Activated T-helper 1 cell treated with anti-CD3 and anti-CD28 coated beads, Interleukin-12 subunit alpha, Interleukin-12 subunit beta, Interleukin-2, Interleukin-4 antibody, amounts not matched to agents 30 ng/mL and 10 ng/mL and 1 ng/mL, durations not matched to agents 14 hours and 24 hours and 36 hours (primary cell): ENCODE measurements around the gene ERC1. TPM values are rescaled to one million over a fixed set of nuclear protein-coding genes. Genes with fewer than 3 reads are reported as not detected.
"Not testable (repeated sequence)": the region's sequence is repeated elsewhere in the genome, so short reads cannot be mapped to it uniquely, and the experiment has no call there.

Source experiments
- DNase-seq: peaks from one replicate; pipeline ENCODE4 v3.0.0; 2021; ENCODE audit warnings: low spot score
- H3K27ac Mint-ChIP-seq: one replicate; pipeline ENCODE4 v1.8.0; 2021; ENCODE audit warnings: mild to moderate bottlenecking, mixed read lengths
- H3K27me3 Mint-ChIP-seq: one replicate; pipeline ENCODE4 v1.8.0; 2022; ENCODE audit warnings: mild to moderate bottlenecking, moderate library complexity, mixed read lengths; ENCODE audit not compliant: insufficient read depth
- H3K36me3 Mint-ChIP-seq: one replicate; pipeline ENCODE4 v1.8.0; 2021; ENCODE audit warnings: low read depth, mixed read lengths
- H3K4me1 Mint-ChIP-seq: one replicate; pipeline ENCODE4 v1.8.0; 2021; ENCODE audit warnings: low read depth, mixed read lengths
- H3K4me3 Mint-ChIP-seq: one replicate; pipeline ENCODE4 v1.8.0; 2021; ENCODE audit warnings: mild to moderate bottlenecking, moderate library complexity, mixed read lengths
- H3K9me3 Mint-ChIP-seq: one replicate; pipeline ENCODE4 v1.8.0; 2021; ENCODE audit warnings: mixed read lengths
- intact Hi-C: fragments of 100-400 bp; cut with micrococcal nuclease; formaldehyde crosslinking; loops from one replicate; pipeline ENCODE4 v1.15.1; 2024
- total RNA-seq: library from RNA; stranded (reverse); gene quantifications from 2 replicates; pipeline ENCODE4 v1.2.3, GENCODE V29; 2022

ERC1 gene
- total RNA-seq, 1 donor from 2014 or later: 33.6 TPM

DNA sequence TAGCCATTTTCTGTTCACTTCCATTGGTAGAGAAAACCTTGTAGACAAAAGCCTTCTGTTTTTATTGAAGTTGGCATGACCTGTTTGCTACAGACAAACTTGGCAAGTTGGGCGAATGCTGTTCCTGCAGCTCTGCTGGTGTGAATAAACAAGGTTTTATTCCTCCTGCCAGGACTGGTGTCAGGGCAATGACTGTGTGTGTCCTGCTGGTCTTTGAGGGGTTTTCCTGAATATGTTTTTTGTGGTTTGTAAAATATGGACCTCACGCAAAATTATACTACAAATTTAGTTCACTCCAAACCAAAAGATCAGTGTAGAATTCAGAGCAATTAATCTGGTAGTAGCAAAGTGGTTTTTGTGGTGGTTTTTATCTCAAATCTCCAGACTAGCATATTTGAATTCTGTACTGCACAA is 140.8 kb downstream of the ERC1 start:
- H3K36me3 Mint-ChIP-seq: peaks cover 2% of the 10 kb centered on the region
- H3K4me1 Mint-ChIP-seq: no peaks in the 10 kb centered on the region
- H3K27ac Mint-ChIP-seq: no peak overlapping the region
- H3K27me3 Mint-ChIP-seq: peaks cover 2% of the 10 kb centered on the region
- DNase-seq: no peak
- intact Hi-C loops: no loop called here
- no peak overlapping the region for H3K4me3 Mint-ChIP-seq
- no peaks in the 10 kb centered on the region for H3K9me3 Mint-ChIP-seq

DNA sequence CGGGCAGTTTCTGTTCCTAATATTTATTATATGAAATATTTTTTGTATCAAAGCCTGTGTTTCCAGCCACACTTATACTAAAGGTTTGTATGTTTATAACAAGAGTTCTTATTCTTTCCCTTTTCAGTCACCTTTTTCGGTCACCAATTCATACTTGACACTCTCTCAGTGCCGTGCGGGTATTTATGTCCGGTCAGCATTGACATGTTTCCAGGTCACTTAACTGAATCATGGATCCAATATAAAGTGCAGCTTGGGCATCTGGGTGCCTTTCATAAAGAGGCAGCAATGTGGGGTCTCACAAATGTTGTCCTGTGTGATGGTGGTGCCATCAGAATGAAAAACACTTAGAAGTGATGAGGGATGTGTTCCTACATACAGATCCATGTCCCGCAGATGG is 141.3 kb downstream of the ERC1 start:
- Mint-ChIP-seq H3K36me3 (peaks cover 2% of the 10 kb centered on the region), H3K4me1 (no peaks in the 10 kb centered on the region), H3K9me3 (no peaks in the 10 kb centered on the region), H3K27ac (no peak overlapping the region), H3K27me3 (peaks cover 2% of the 10 kb centered on the region), H3K4me3 (no peak overlapping the region)
- no peak for DNase-seq
- intact Hi-C loops: no loop called here

DNA sequence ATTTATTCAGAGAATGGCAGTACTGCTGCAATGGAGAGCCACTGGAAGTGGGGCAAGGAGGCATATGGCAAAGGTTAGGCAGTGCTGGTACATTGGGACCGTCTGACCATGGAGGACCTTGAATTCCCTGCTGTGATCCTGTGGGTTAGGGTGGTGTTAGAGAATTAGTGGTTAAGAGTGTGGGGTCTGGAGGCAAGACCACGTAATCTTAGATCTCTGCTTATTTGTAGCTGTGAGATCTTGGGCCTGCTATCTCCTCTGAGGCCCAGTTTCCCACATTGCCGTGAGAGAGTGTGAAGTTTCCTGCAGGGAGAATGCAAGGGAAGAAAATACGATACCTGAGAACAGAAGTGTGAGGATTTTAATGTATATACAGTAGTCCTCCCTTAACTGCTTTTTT is 147.7 kb downstream of the ERC1 start:
- Mint-ChIP-seq H3K4me1 (no peaks in the 10 kb centered on the region), H3K36me3 (no peaks in the 10 kb centered on the region), H3K4me3 (no peak overlapping the region), H3K27me3 (no peaks in the 10 kb centered on the region), H3K9me3 (no peaks in the 10 kb centered on the region), H3K27ac (no peak overlapping the region)
- intact Hi-C loops: no loop called here
- DNase-seq: no peak

DNA sequence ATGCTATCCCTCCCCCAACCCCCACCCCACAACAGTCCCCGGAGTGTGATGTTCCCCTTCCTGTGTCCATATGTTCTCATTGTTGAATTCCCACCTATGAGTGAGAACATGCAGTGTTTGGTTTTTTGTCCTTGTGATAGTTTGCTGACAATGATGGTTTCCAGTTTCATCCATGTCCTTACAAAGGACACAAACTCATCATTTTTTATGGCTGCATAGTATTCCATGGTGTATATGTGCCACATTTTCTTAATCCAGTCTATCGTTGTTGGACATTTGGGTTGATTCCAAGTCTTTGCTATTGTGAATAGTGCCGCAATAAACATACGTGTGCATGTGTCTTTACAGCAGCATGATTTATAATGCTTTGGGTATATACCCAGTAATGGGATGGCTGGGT is 155.7 kb downstream of the ERC1 start:
- H3K4me1 Mint-ChIP-seq, H3K4me3 Mint-ChIP-seq, H3K27me3 Mint-ChIP-seq, DNase-seq, H3K9me3 Mint-ChIP-seq, H3K36me3 Mint-ChIP-seq, H3K27ac Mint-ChIP-seq, intact Hi-C loops: not testable (repeated sequence)

DNA sequence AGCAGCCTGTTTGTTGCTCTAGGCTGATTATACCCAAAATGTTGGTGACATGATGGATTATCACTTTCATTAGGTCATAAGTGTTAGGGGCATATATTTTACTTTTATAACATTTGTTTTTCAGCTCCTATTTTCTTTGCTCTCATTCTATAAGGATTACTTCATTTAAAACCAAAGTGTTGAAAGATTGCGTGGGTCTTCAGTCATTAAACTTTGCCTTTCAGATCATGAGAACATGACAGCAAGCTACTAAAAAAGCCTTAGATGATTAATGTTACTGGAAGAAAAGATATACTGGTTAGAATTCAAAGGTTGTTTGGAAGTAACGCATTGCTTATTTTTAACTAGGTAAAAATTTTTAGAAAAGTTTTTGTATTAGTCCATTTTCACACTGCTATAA is 156.8 kb downstream of the ERC1 start:
- H3K9me3 Mint-ChIP-seq: no peaks in the 10 kb centered on the region
- no peaks in the 10 kb centered on the region for H3K27me3 Mint-ChIP-seq
- H3K36me3 Mint-ChIP-seq: peaks cover 11% of the 10 kb centered on the region
- H3K4me1 Mint-ChIP-seq: no peaks in the 10 kb centered on the region
- intact Hi-C loops: no loop called here
- H3K4me3 Mint-ChIP-seq: no peak overlapping the region
- no peak overlapping the region for H3K27ac Mint-ChIP-seq
- no peak for DNase-seq

- intact Hi-C loops: no loop called here
- no peaks in the 10 kb centered on the region for H3K9me3 Mint-ChIP-seq
- no peak overlapping the region for H3K4me3 Mint-ChIP-seq
- no peak for DNase-seq
- H3K4me1 Mint-ChIP-seq: no peaks in the 10 kb centered on the region
- H3K27ac Mint-ChIP-seq: no peak overlapping the region
- peaks cover 5% of the 10 kb centered on the region for H3K36me3 Mint-ChIP-seq
- no peaks in the 10 kb centered on the region for H3K27me3 Mint-ChIP-seq
Observed at GRCh38 chr12:1157046-1157445, 166.0 kb downstream of the ERC1 start.

DNA sequence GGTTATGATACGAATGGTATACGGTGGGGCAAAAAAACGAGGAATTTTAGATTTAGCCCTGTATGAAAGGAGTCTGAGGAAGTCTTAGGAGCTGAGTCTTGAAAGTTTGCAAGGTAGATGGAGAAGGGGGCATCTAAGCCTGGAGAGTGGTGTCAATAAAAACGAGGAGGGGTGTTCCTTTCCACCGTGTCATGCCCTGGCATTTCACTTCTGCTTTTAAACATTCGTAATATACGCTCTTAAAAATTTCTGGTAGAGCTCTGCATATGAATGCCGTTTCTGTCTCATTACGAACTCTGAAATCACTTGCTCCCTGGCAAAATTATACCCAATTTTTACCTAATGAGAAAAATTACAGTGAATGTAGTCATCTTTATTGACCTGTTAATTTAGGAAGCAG is 170.2 kb downstream of the ERC1 start:
- no peak for DNase-seq
- H3K36me3 Mint-ChIP-seq: peaks cover 3% of the 10 kb centered on the region
- no peaks in the 10 kb centered on the region for H3K9me3 Mint-ChIP-seq
- H3K27ac Mint-ChIP-seq: no peak overlapping the region
- H3K27me3 Mint-ChIP-seq: no peaks in the 10 kb centered on the region
- intact Hi-C loops: no loop called here
- H3K4me1 Mint-ChIP-seq: no peaks in the 10 kb centered on the region
- no peak overlapping the region for H3K4me3 Mint-ChIP-seq

- H3K4me1 Mint-ChIP-seq: no peaks in the 10 kb centered on the region
- no peak for DNase-seq
- no peaks in the 10 kb centered on the region for H3K9me3 Mint-ChIP-seq
- H3K36me3 Mint-ChIP-seq: peaks cover 3% of the 10 kb centered on the region
- no peaks in the 10 kb centered on the region for H3K27me3 Mint-ChIP-seq
- H3K27ac Mint-ChIP-seq: no peak overlapping the region
- intact Hi-C loops: no loop called here
- H3K4me3 Mint-ChIP-seq: no peak overlapping the region
Observed at GRCh38 chr12:1162081-1162760, 171.2 kb downstream of the ERC1 start.

DNA sequence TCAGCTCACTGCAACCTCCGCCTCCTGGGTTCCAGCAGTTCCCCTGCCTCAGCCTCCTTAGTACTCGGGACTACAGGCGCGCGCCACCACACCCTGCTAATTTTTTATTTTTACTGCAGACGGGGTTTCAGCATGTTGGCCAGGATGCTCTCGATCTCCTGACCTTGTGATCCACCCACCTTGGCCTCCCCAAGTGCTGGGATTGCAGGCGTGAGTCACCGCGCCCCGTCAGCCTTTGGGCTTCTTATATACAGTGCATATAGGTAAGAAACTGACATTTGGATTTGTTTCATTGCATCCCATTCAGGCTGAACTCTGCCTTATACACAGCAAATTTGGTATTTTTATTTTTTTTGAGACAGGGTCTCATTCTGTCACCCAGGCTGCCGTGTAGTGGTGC is 176.8 kb downstream of the ERC1 start:
- peaks cover 3% of the 10 kb centered on the region for H3K36me3 Mint-ChIP-seq
- H3K27me3 Mint-ChIP-seq: no peaks in the 10 kb centered on the region
- no peak overlapping the region for H3K4me3 Mint-ChIP-seq
- no peaks in the 10 kb centered on the region for H3K4me1 Mint-ChIP-seq
- no peak overlapping the region for H3K27ac Mint-ChIP-seq
- no peaks in the 10 kb centered on the region for H3K9me3 Mint-ChIP-seq
- no peak for DNase-seq
- intact Hi-C loops: no loop called here

- Mint-ChIP-seq H3K9me3 (no peaks in the 10 kb centered on the region), H3K27me3 (no peaks in the 10 kb centered on the region), H3K27ac (no peak overlapping the region), H3K4me3 (no peak overlapping the region), H3K36me3 (peaks cover 3% of the 10 kb centered on the region), H3K4me1 (no peaks in the 10 kb centered on the region)
- intact Hi-C loops: no loop called here
- no peak for DNase-seq
Observed at GRCh38 chr12:1170411-1170810, 179.4 kb downstream of the ERC1 start.

DNA sequence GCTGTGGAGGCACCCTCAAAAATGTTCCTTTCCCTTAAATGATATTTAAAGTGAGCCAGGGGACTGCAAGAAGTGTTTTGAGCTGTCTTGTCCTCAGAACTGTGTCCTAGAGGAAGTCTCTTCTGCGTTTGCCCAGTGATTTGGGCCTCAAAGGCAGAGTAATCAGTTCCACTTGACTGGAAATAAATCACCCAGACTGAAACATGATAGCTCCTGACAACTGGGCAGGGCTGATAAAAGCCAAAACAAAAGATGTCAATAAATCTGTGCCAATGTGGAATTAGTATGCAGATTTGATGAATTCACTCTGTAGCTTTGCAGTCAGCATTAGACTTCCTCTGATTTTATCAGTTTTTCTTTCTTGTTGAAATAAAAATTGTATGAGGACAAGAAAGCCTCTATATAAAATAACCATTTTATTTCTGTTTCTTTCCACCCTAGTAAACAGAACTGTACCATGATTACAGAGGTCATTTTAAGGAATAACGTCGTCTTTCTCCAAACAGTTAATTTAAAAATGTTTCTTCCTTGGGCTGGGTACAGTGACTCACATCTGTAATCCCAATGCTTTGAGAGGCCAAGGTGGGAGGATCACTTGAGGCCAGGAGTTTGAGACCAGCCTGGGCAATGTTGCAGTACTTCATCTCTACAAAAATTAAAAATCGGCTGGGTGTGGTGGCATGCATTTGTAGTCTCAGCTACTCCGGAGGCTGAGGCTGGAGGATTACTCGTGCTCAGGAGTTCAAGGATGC is 180.8 kb downstream of the ERC1 start:
- no peak overlapping the region for H3K27ac Mint-ChIP-seq

DNA sequence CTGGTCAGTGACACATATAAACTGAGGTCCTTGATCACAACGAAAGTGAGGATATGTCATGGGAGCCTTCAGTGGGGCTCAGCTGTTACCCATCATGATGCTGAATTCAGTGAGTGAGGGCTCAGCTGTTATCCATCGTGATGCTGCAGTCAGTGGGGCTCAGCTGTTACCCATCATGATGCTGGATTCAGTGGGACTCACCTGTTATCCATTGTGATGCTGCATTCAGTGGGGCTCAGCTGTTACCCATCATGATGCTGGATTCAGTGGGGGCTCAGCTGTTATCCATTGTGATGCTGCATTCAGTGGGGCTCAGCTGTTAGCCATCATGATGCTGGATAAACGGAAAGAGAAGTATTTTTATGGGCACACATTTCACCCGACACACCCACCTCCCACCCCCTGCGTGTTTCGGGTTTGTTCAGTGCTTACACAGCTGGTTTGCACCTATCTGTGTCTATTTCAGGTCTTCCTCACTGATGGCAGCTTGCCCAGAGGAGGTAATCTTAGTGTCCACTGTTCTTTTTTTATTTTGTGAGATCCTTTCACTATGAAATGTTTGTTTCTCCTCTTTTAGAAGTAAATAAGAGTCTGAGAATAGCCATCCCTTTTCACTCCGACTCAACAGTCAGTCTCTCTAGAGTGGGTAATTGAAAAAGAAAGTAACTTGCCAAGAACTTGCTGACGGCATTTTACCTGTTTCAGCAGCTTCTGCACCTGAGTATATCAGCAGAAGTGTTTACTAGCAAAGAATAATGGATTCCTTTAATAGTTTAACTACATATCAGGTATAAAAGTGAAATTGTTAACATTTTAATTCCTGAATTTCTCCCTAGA is 183.0 kb downstream of the ERC1 start:
- Mint-ChIP-seq H3K27ac (no peak overlapping the region), H3K4me3 (no peak overlapping the region), H3K9me3 (peaks cover 7% of the 10 kb centered on the region), H3K4me1 (no peaks in the 10 kb centered on the region), H3K27me3 (no peaks in the 10 kb centered on the region), H3K36me3 (peaks cover 3% of the 10 kb centered on the region)
- DNase-seq: no peak
- intact Hi-C loops: no loop called here

More for the DNA sequence above, 180.8 kb downstream of the ERC1 start:
- intact Hi-C loops: no loop called here
- Mint-ChIP-seq H3K36me3 (no peaks in the 10 kb centered on the region), H3K9me3 (no peaks in the 10 kb centered on the region), H3K4me1 (no peaks in the 10 kb centered on the region), H3K4me3 (no peak overlapping the region), H3K27me3 (no peaks in the 10 kb centered on the region)
- no peak for DNase-seq

DNA sequence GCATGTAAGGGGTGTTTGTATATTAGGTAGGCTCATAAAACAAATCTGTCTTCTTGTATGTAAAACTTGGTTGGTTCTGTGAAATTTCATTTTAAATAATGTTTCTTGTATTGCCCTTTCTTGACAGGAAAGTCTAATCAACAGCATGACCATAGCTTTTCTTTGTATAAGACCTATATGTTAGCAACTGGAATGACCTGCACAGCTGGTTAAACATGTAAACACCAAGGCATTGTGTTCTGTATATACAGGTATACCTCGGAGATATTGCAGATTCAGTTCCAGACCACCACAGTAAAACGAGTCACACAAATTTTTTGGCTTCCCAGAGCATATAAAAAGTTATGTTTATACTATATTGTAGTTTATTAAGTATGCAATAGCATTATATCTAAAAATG is 183.6 kb downstream of the ERC1 start:
- Mint-ChIP-seq H3K4me3 (no peak overlapping the region), H3K27me3 (no peaks in the 10 kb centered on the region), H3K4me1 (no peaks in the 10 kb centered on the region), H3K9me3 (peaks cover 7% of the 10 kb centered on the region), H3K36me3 (peaks cover 3% of the 10 kb centered on the region), H3K27ac (no peak overlapping the region)
- DNase-seq: no peak
- intact Hi-C loops: no loop called here
